AG10803 (cell line): ENCODE results near the gene SLC25A22.

Experiments used
- DNase-seq: peaks from one replicate; pipeline ENCODE4 v3.0.0; 2010; ENCODE audit warnings: low read depth
- H3K4me3 ChIP-seq: 2 replicates; pipeline ENCODE4 v1.5.1; 2011; ENCODE audit warnings: mild to moderate bottlenecking, low read length, control low read depth
- CTCF ChIP-seq: conservative IDR thresholded peaks from 2 replicates; pipeline ENCODE4 v1.5.1; 2011; ENCODE audit warnings: mild to moderate bottlenecking, low read length, control low read depth, inconsistent platforms

The SLC25A22 gene

GRCh38 chr11:837990-838307 lies 39.9 kb upstream of the SLC25A22 start:
- H3K4me3 ChIP-seq = no peak overlapping the region
- DNase-seq = no peak
- TF ChIP-seq CTCF = no peak

GRCh38 chr11:837189-837989 lies 39.3 kb upstream of the SLC25A22 start:
- DNase-seq = no peak
- TF ChIP-seq CTCF = no peak
- H3K4me3 ChIP-seq = no peak overlapping the region

- TF ChIP-seq CTCF = no peak
- no peak for DNase-seq
- H3K4me3 ChIP-seq = no peak overlapping the region
These were observed 38.6 kb upstream of the SLC25A22 start for GRCh38 chr11:836700-837099.

GRCh38 chr11:836274-836673 lies 38.2 kb upstream of the SLC25A22 start:
- no peak for DNase-seq
- H3K4me3 ChIP-seq = no peak overlapping the region
- no peak for TF ChIP-seq CTCF

GRCh38 chr11:834371-835316 lies 36.6 kb upstream of the SLC25A22 start:
- DNase-seq = peak; percentile 82
- no peak for TF ChIP-seq CTCF
- H3K4me3 ChIP-seq = peak overlapping the region; percentile 84

- H3K4me3 ChIP-seq = peak overlapping the region; percentile 84
These were observed 35.8 kb upstream of the SLC25A22 start for GRCh38 chr11:833849-834311.

More at GRCh38 chr11:833849-834311, 35.8 kb upstream of the SLC25A22 start:
- TF ChIP-seq CTCF = no peak
- no peak for DNase-seq
